Measurements from ENCODE around the gene ENTPD7.
A peak's percentile ranks its signal among the peaks of the same experiment; 100 is the strongest.
"Not testable (repeated sequence)": the region's sequence is repeated elsewhere in the genome, so short reads cannot be mapped to it uniquely, and the experiment has no call there.

Gene ENTPD7

DNA sequence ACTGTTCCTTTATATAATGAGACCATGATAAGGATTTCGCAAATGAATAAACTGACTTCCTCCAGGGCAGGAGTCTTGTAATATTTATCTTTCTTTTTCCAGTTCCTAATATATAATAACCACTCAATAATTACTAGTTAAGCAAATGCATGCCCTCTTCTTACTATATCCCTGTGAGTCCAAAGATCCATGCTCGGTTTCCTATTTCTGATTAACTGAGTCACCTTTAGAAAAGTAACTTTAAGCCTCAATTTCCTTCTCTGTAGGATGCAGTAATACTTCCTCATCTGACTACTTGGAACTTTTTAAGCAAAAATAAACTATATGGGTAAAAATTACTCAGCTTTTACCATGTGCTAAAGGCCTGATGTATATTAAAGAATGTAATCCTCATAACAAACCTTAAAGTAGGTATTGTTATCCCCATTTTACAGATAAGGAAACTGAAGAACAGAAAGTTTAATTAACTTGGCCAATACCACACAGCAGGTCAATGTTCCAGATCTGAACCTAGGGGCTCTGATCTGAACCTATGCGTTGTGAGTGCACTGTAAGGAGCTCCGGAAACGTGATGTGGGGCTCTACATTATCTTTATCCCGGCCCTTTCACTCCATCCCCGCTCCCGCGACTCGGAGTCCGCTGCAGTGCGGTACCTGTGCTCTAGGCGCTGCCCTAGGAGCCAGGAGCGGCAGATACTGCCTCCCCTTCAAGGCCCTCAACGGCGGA, 72.2 kb downstream of the ENTPD7 start:
- DNase-seq (ENCODE audit: insufficient read length, low spot score) (no peak), FAIRE-seq (no peak)

GRCh38 chr10:99732033-99732842, 72.9 kb downstream of the ENTPD7 start, which contains the start of the genes COX15 and CUTC:
Gene COX15, minus strand, starts transcription at chr10:99732127. Its CDS starts 78 bp downstream, at chr10:99732049.
Gene CUTC, plus strand, starts transcription at chr10:99732234. Its CDS starts 115 bp downstream, at chr10:99732349.
- FAIRE-seq (no peak), DNase-seq (ENCODE audit: insufficient read length, low spot score) (peak; percentile 71)
- TF ChIP-seq, protein P1, sequence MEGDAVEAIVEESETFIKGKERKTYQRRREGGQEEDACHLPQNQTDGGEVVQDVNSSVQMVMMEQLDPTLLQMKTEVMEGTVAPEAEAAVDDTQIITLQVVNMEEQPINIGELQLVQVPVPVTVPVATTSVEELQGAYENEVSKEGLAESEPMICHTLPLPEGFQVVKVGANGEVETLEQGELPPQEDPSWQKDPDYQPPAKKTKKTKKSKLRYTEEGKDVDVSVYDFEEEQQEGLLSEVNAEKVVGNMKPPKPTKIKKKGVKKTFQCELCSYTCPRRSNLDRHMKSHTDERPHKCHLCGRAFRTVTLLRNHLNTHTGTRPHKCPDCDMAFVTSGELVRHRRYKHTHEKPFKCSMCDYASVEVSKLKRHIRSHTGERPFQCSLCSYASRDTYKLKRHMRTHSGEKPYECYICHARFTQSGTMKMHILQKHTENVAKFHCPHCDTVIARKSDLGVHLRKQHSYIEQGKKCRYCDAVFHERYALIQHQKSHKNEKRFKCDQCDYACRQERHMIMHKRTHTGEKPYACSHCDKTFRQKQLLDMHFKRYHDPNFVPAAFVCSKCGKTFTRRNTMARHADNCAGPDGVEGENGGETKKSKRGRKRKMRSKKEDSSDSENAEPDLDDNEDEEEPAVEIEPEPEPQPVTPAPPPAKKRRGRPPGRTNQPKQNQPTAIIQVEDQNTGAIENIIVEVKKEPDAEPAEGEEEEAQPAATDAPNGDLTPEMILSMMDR (IDR thresholded peaks at IDR 0.05; ENCODE audit: insufficient read depth, missing control alignments): no peak

More for the DNA sequence above, 72.2 kb downstream of the ENTPD7 start:
- TF ChIP-seq, protein P1 (IDR thresholded peaks at IDR 0.05; ENCODE audit: insufficient read depth, missing control alignments): no peak

DNA sequence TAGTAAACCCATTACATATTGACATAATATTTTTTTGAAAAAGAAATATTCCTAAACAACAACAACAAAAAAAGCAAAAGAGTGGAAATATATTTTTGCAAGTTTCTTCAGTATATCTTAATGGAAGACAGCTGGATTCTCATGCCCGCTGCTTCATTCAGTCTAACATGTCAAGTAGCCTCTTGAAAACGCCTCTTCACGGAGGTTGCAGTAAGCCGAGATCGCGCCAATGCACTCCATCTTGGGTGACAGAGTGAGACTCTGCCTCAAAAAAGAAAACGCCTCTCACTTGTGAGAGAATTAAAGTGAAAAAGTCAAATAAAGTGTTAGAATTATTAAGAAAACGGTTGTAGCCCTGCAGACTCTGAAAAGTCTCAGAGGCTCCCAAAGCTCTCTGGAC, 74.1 kb downstream of the ENTPD7 start:
- FAIRE-seq (no peak), DNase-seq (ENCODE audit: insufficient read length, low spot score) (no peak)
- TF ChIP-seq, protein P1 (IDR thresholded peaks at IDR 0.05; ENCODE audit: insufficient read depth, missing control alignments): no peak

DNA sequence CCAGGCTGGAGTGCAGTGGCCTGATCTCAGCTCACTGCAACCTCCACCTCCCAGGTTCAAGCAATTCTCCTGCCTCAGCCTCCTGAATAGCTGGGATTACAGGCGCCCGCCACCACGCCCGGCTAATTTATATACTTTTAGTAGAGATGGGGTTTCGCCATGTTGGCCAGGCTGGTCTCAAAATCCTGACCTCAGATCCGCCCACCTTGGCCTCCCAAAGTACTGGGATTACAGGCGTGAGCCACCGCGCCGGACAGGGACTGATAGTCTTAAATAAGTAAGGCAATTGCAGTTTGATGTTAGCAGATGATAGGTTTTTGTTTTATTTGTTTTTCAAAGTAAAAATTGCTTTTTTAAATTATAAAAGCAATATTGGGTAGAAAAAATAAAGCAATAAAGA, 74.8 kb downstream of the ENTPD7 start:
- not testable (repeated sequence) for DNase-seq (ENCODE audit: insufficient read length, low spot score); FAIRE-seq

DNA sequence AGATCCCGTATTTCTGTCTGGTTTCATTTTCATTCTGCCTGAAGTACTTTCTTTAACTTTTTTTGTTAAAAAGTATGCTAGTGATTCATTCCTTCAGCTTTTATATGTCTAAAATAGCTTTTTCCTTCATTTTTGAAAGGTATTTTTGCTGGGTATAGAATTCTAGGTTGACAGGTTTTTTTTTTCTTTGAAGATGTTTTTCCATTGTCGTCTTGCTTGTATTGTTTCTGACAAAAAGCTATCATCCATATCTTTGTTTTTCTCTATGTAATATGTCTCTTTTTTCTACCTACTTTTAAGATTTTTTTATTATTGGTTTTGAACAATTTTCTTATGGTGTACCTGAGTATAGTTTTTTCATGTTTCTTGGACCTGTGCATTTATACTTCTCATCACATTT, 81.0 kb downstream of the ENTPD7 start:
- DNase-seq (ENCODE audit: insufficient read length, low spot score): no peak
- TF ChIP-seq, protein P1 (IDR thresholded peaks at IDR 0.05; ENCODE audit: insufficient read depth, missing control alignments): no peak
- FAIRE-seq: no peak

DNA sequence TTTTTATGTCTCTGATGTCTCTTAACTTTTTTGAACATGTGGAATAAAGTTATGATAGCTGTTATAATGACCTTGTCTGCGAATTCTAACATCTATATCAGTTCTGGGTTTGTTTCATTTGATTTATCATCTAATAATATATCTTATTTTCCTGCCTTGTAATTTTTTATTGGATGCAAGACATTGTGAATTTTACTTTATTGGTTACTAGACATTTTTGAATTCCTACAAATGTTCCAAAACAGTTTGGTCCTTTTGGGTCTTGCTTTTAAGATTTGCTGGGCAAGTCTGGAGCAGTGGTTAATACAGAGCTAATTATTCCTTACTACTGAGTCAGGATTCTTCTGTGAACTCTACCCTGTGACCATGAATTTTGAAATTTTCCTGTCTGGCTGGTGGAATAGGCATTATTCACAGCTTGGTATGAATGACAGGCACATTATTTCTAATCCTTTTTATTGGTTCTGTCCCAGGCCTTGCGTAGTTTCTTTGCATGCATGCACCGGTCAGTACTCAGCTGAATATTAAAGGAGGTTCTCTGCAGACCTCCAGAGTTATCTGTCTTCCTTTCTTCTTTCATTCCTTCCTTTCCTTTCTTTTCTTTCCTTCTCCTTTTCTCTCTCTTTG, 81.7 kb downstream of the ENTPD7 start:
- TF ChIP-seq, protein P1 (IDR thresholded peaks at IDR 0.05; ENCODE audit: insufficient read depth, missing control alignments): no peak
- FAIRE-seq (peak; percentile 67), DNase-seq (ENCODE audit: insufficient read length, low spot score) (no peak)

DNA sequence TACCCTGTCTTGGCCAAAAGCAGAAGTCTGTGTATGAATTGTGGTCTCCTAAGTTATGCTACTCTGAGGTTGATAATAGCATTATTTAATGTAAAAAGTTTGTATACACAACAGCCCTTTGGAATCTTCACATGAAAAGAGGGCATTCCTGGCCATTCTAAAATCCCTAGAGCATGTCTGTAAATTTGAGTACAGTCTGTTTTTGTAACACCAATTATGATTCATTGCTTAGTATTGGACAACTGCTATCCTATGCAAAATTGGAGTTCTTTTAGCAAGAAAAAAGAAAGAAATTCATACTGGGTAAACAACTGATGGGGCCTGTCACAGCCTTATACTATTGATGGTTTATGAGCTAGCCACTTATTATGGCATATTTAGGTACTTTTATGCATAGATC, 82.9 kb downstream of the ENTPD7 start:
- TF ChIP-seq, protein P1 (IDR thresholded peaks at IDR 0.05; ENCODE audit: insufficient read depth, missing control alignments): no peak
- FAIRE-seq: no peak
- DNase-seq (ENCODE audit: insufficient read length, low spot score): no peak
